Fibroblast of villous mesenchyme (primary cell): ENCODE measurements around the gene GULP1. TPM values are rescaled to one million over a fixed set of nuclear protein-coding genes. Genes with fewer than 3 reads are reported as not detected.
A peak's percentile ranks its signal among the peaks of the same experiment; 100 is the strongest.

Experiments
- DNase-seq: peaks from one replicate; pipeline ENCODE4 v3.0.0-alpha.2; 2010; ENCODE audit warnings: low read depth
- H3K4me3 ChIP-seq: 2 replicates; pipeline ENCODE4 v1.5.1; 2011; ENCODE audit warnings: low read depth, mild to moderate bottlenecking, low read length
- CTCF ChIP-seq: IDR thresholded peaks from 2 replicates; pipeline ENCODE4 v1.5.1; 2012; ENCODE audit warnings: low read depth, mild to moderate bottlenecking, low read length; ENCODE audit not compliant: insufficient read depth
- total RNA-seq: library from RNA; depleted of rRNA; stranded (reverse); fragments of >200 nt; gene quantifications from 2 replicates; pipeline ENCODE4 v1.2.3, GENCODE V29; 2012

GULP1 gene
- total RNA-seq, 1 donor: 53.1 TPM

- no peak for DNase-seq
- TF ChIP-seq CTCF: no peak
- H3K4me3 ChIP-seq: no peak overlapping the region
These were observed 69.0 kb downstream of the GULP1 start for GRCh38 chr2:188360485-188361263.

- no peak for TF ChIP-seq CTCF
- DNase-seq: peak; percentile 45
- no peak overlapping the region for H3K4me3 ChIP-seq
These were observed 72.5 kb downstream of the GULP1 start for GRCh38 chr2:188364033-188364630.

- TF ChIP-seq CTCF: no peak
- no peak overlapping the region for H3K4me3 ChIP-seq
- no peak for DNase-seq
These were observed 73.5 kb downstream of the GULP1 start for GRCh38 chr2:188365058-188365641.

- no peak overlapping the region for H3K4me3 ChIP-seq
- no peak for DNase-seq
- no peak for TF ChIP-seq CTCF
These were observed 75.5 kb downstream of the GULP1 start for GRCh38 chr2:188367164-188367563.

GRCh38 chr2:188369365-188369764 lies 77.7 kb downstream of the GULP1 start:
- no peak overlapping the region for H3K4me3 ChIP-seq
- DNase-seq: peak; percentile 72
- TF ChIP-seq CTCF: peak; percentile 83

- TF ChIP-seq CTCF: no peak
- H3K4me3 ChIP-seq: no peak overlapping the region
- DNase-seq: no peak
These were observed 86.8 kb downstream of the GULP1 start for GRCh38 chr2:188378371-188378950.
